Measurements from ENCODE around the gene CARD6. TPM values are rescaled to one million over a fixed set of nuclear protein-coding genes. Genes with fewer than 3 reads are reported as not detected.

Gene CARD6
- total and polyA plus RNA-seq, 3 donors from 2014 or later: 3.0 to 4.8 (median 3.1) TPM

DNA sequence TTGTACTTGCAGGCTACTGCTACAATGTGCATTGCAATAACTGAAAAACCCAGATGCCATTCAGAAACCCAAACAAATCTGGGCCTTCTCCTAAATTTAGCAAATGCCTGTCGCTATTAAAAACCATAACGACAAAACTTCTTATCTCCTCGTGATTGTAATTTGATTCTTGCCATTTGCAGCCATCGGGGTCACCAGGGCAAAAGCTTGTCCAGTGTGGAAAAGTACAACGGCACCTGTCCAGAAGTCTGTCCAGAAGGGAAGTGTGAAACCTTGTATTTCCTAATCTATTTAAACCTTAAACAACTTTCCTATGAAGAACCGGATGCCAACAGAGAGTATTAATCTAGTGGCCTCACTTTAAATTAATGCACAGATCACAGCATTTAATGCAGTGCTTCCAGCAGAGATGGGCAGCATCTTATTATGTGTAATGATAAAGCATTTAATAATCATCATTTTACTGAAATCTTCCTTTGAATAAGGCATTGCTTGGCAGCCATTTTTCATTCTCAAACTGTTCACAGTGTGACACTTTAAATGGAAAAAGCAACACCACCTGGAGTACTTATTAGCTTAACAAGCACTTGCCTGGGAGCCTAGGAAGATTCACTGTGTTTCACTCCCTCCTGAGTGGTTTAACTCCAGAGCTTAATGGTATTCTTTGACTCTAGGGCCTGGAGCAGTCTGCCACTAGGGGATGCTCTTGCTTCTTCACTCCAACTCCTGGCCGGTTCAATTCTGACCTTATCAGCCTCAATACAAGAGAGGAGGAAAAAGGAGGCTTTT lies 63.2 kb downstream of the CARD6 start:
- H3K27me3 ChIP-seq: no peaks in the 10 kb centered on the region
- peak; percentile 90 for DNase-seq
- no peaks in the 10 kb centered on the region for H3K9me3 ChIP-seq
- WGBS, 2 donors: 41 to 44% methylated on average over 7 of the region's 7 CpGs
- no peak overlapping the region for H3K4me3 ChIP-seq
- intact Hi-C loops (cut with DNase I; ENCODE audit: low total_unique reads): no loop called here
- H3K27ac ChIP-seq: peak overlapping the region; percentile 45 to 68
- no peaks in the 10 kb centered on the region for H3K36me3 ChIP-seq (ENCODE audit: low read depth, missing control alignments)
- TF ChIP-seq POLR2A (IDR thresholded peaks at IDR 0.05) (no peak), CTCF (IDR thresholded peaks at IDR 0.05) (peak; percentile 89 to 96 (median 90))
- peaks cover 4% of the 10 kb centered on the region for H3K4me1 ChIP-seq

- no peaks in the 10 kb centered on the region for H3K27me3 ChIP-seq
- peak overlapping the region; percentile 45 to 68 for H3K27ac ChIP-seq
- intact Hi-C loops (cut with DNase I; ENCODE audit: low total_unique reads): no loop called here
- no peaks in the 10 kb centered on the region for H3K36me3 ChIP-seq (ENCODE audit: low read depth, missing control alignments)
- peaks cover 4% of the 10 kb centered on the region for H3K4me1 ChIP-seq
- H3K9me3 ChIP-seq: no peaks in the 10 kb centered on the region
- DNase-seq: no peak
- no peak overlapping the region for H3K4me3 ChIP-seq
- 29 to 30% methylated on average over 2 of the region's 2 CpGs for WGBS, 2 donors
- no peak for TF ChIP-seq POLR2A (IDR thresholded peaks at IDR 0.05)
- TF ChIP-seq CTCF (IDR thresholded peaks at IDR 0.05): no peak
These were observed 63.8 kb downstream of the CARD6 start for GRCh38 chr5:40904994-40905306.

DNA sequence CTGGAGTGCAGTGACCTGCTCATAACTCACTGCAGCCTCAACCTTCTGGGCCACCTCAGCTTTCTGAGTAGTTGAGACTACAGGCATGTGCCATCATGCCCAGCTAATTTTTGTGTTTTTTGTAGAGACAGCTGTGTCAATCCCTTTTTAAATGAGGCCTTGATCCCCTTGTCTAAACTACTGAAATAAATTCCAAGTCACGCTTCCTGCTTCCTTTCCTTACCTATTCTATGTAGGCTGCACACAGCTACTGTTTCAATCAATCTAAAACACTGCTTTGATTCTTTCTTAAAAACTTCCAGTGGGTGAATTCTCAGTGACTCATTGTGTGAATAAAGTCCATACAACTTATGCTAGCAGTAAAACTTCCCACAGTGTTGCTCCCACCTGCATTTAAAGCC lies 65.2 kb downstream of the CARD6 start:
- TF ChIP-seq POLR2A (IDR thresholded peaks at IDR 0.05) (no peak), CTCF (IDR thresholded peaks at IDR 0.05) (no peak)
- no peak for DNase-seq
- peaks cover 9% of the 10 kb centered on the region for H3K4me1 ChIP-seq
- H3K27me3 ChIP-seq: no peaks in the 10 kb centered on the region
- H3K9me3 ChIP-seq: no peaks in the 10 kb centered on the region
- H3K27ac ChIP-seq: no peak overlapping the region
- intact Hi-C loops (cut with DNase I; ENCODE audit: low total_unique reads): no loop called here
- H3K4me3 ChIP-seq: no peak overlapping the region
- WGBS, 2 donors: 86 to 94% methylated on average over 1 of the region's 1 CpG
- no peaks in the 10 kb centered on the region for H3K36me3 ChIP-seq (ENCODE audit: low read depth, missing control alignments)

DNA sequence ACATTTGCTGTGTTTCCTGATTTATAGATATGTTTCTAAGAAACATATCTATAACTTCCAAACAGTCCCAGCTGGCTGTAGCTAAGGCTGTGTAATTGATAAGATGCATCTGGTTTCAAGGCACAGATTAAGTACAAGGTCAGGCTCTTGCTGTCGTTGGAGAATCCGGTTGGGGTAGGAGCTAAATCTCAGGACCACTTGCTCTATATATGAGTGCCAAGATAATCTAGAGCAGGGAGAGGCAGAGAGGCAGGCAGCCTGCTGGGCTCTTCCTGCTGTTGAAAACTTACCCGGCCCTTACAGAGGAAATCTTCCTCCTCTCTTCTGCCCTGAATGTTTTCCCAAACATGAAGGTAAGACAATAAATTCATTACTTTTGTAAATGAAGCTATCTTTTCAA lies 68.1 kb downstream of the CARD6 start, which contains the start of gene C7:
Gene C7 (plus strand): TSS at position 234 of the 400 bp plus-strand sequence. CDS start 114 bp downstream, at position 348.
- H3K4me1 ChIP-seq: peaks cover 10% of the 10 kb centered on the region
- H3K9me3 ChIP-seq: no peaks in the 10 kb centered on the region
- TF ChIP-seq CTCF (IDR thresholded peaks at IDR 0.05) (no peak), POLR2A (IDR thresholded peaks at IDR 0.05) (no peak)
- H3K27me3 ChIP-seq: no peaks in the 10 kb centered on the region
- no peaks in the 10 kb centered on the region for H3K36me3 ChIP-seq (ENCODE audit: low read depth, missing control alignments)
- H3K27ac ChIP-seq: peak within 1 kb of the TSS; percentile 69 to 79
- H3K4me3 ChIP-seq: peak within 1 kb of the TSS in 1 of 2 donors; percentile 13
- intact Hi-C loops (cut with DNase I; ENCODE audit: low total_unique reads): no loop called here
- WGBS, 2 donors: 20 to 42% methylated on average over 3 of the region's 3 CpGs
- DNase-seq: peak; percentile 30

DNA sequence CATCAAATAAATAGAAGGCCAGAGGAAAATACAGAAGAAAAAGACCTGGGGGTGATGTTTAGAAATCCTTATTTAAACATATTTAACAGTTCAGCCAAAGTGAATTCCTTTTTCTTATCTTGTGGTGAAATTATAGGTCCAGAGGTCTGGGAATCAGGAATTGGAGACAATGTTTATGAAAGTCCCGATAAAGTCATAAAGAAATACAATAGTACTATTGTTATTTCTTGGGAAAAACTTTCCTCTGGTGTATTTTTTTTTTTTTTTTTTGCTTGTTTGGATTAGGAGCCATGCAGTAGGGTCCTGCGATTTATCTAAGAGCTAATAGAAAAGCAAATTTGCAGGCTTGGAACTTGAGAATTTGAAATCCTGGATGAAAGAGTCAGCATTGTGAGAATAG lies 68.6 kb downstream of the CARD6 start:
- intact Hi-C loops (cut with DNase I; ENCODE audit: low total_unique reads): no loop called here
- Histone ChIP-seq H3K4me3 (peak overlapping the region in 1 of 2 donors; percentile 13), H3K27me3 (no peaks in the 10 kb centered on the region), H3K27ac (peak overlapping the region; percentile 69 to 79), H3K36me3 (ENCODE audit: low read depth, missing control alignments) (no peaks in the 10 kb centered on the region), H3K9me3 (no peaks in the 10 kb centered on the region), H3K4me1 (peaks cover 13% of the 10 kb centered on the region)
- DNase-seq: no peak
- TF ChIP-seq CTCF (IDR thresholded peaks at IDR 0.05): no peak
- TF ChIP-seq POLR2A (IDR thresholded peaks at IDR 0.05): no peak
- WGBS, 2 donors: 40% methylated on average over 2 of the region's 2 CpGs
